Pancreas (tissue), 10 donors: Measurements from ENCODE around the gene MTCL3.

Experiments
- ATAC-seq, 4 donors: fragments of 200-7000 bp; cut with Tn5 transposase; one replicate each; pipeline versions ENCODE4 v1.8.0 to v1.9.1; 2020; ENCODE audit warnings: mild to moderate bottlenecking in 4 of 4, moderate library complexity in 4 of 4
- DNase-seq, 6 donors: peaks; one replicate each; pipeline ENCODE4 v3.0.0-alpha.2; 2020
- FAIRE-seq: peaks from 2 replicates; lab custom pipeline; 2012; peaks lifted over from hg19 to GRCh38; lab: Jason Lieb, UNC
- H3K27ac ChIP-seq, 4 donors: fragments of 200-600 bp; sonication (generic); 1 replicate in 3 of 4; 2 replicates in 1 of 4; pipeline versions ENCODE4 v1.5.0 to v1.8.0; 2020
- H3K27me3 ChIP-seq, 4 donors: fragments of 200-600 bp; one replicate each; pipeline ENCODE4 v1.8.0; 2021
- H3K36me3 ChIP-seq, 3 donors: fragments of 200-600 bp; sonication (generic) in 1 of 3; one replicate each; pipeline versions ENCODE4 v1.5.0 to v1.8.0; 2020 to 2021
- H3K4me1 ChIP-seq, 3 donors: fragments of 200-600 bp; one replicate each; pipeline ENCODE4 v1.8.0; 2021
- H3K4me3 ChIP-seq, 4 donors: fragments of 200-600 bp; sonication (generic) in 2 of 4; one replicate each; pipeline versions ENCODE4 v1.5.0 to v1.8.0; 2020 to 2021
- H3K9me3 ChIP-seq, 4 donors: fragments of 200-600 bp; one replicate each; pipeline ENCODE4 v1.8.0; 2021
- WGBS, 2 donors: extraction: QIAGEN DNeasy Blood & Tissue Kit; methylation state at CpG; one replicate each; pipeline ENCODE4 v1.1.7; 2013; 5-methylcytosine and 5-hydroxymethylcytosine counted together
- intact Hi-C, 3 donors: fragments of 100-400 bp; cut with DNase I; formaldehyde crosslinking; loops; one replicate each; pipeline versions ENCODE4 v1.11.1 to v1.14.2; 2022
- TF ChIP-seq, protein P1 (sequence below), 4 donors: fragments of 200-600 bp; sonication (generic) in 3 of 4; IDR thresholded peaks; one replicate each; pipeline versions ENCODE4 v1.5.0 to v1.8.0; 2021; ENCODE audit warnings: antibody characterized with exemption in 4 of 4
- donor health status: healthy with polysubstance abuse.
- donor health status: DM: no; HTN: no; CAD: no; lungs with moderate emphysema.
- donor health status: DM: no; HTN: no; CAD: no.
- donor health status: control.
- donor health status: control.
- donor health status: Bipolar disorder and iron deficiency.
- donor health status: DM: yes; HTN: yes; CAD: no.
- donor health status: DM: no; HTN: no; CAD: no.
- donor health status: DM: no; HTN: no; CAD: no.
- donor health status: DM: yes; HTN: yes; CAD: no.

MTCL3 gene

DNA sequence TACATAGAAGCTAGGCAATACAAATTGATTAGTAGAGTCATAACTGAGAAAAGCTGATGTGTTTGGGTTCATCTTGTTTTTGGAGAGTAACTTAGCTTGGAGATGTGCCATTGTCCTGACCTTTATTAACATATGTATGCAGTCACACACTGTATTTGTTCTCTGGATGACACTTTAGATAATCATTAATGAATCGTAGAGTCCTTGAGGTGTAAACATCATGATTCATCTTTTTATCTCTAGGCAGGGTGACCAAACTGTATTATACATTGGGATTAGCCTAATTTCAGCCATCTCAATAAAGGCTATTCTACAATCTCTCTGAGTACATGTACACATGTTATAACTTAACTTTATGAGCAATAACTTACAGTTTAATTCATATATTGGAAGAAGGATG, 3.6 kb upstream of the MTCL3 start:
- H3K4me3 ChIP-seq: no peak overlapping the region
- ATAC-seq: peak in 1 of 4 donors; percentile 24
- WGBS, 2 donors: 24 to 29% methylated on average over 1 of the region's 1 CpG
- no peaks in the 10 kb centered on the region for H3K36me3 ChIP-seq
- H3K4me1 ChIP-seq: no peaks in the 10 kb centered on the region
- H3K27ac ChIP-seq: no peak overlapping the region
- DNase-seq: no peak
- peaks cover 4 to 41% (median 18%) of the 10 kb centered on the region in 4 donors for H3K27me3 ChIP-seq
- TF ChIP-seq, protein P1, sequence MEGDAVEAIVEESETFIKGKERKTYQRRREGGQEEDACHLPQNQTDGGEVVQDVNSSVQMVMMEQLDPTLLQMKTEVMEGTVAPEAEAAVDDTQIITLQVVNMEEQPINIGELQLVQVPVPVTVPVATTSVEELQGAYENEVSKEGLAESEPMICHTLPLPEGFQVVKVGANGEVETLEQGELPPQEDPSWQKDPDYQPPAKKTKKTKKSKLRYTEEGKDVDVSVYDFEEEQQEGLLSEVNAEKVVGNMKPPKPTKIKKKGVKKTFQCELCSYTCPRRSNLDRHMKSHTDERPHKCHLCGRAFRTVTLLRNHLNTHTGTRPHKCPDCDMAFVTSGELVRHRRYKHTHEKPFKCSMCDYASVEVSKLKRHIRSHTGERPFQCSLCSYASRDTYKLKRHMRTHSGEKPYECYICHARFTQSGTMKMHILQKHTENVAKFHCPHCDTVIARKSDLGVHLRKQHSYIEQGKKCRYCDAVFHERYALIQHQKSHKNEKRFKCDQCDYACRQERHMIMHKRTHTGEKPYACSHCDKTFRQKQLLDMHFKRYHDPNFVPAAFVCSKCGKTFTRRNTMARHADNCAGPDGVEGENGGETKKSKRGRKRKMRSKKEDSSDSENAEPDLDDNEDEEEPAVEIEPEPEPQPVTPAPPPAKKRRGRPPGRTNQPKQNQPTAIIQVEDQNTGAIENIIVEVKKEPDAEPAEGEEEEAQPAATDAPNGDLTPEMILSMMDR (IDR thresholded peaks at IDR 0.05): no peak
- no peak for FAIRE-seq
- intact Hi-C loops: no loop called here
- no peaks in the 10 kb centered on the region for H3K9me3 ChIP-seq

DNA sequence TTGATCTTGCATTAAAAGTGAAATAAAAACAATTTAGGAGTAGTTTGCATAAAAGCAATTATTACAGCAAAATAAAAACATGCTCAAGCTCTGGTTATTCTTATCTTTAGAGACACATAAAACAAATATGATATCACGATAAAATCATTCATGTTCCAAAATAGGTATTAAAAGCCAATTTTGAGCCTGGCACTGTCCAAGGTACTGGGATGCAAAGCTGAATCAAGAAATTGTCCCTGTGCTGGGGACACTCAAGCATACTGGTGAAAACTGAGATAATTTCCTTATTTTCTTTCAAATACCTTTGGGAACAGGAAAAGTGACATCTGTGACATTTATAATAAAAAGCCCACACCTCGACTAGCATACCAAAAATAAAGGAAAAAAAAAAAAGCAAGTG, 931 bp upstream of the MTCL3 start:
- intact Hi-C loops: no loop called here
- ATAC-seq (no peak), FAIRE-seq (no peak), DNase-seq (no peak)
- TF ChIP-seq, protein P1 (IDR thresholded peaks at IDR 0.05): no peak
- Histone ChIP-seq H3K36me3 (no peaks in the 10 kb centered on the region), H3K4me1 (peaks cover 0 to 6% (median 3%) of the 10 kb centered on the region in 3 donors), H3K4me3 (no peak overlapping the region), H3K27ac (no peak overlapping the region), H3K9me3 (no peaks in the 10 kb centered on the region), H3K27me3 (peaks cover 4 to 48% (median 20%) of the 10 kb centered on the region in 4 donors)
- 5 to 6% methylated on average over 2 of the region's 2 CpGs for WGBS, 2 donors

DNA sequence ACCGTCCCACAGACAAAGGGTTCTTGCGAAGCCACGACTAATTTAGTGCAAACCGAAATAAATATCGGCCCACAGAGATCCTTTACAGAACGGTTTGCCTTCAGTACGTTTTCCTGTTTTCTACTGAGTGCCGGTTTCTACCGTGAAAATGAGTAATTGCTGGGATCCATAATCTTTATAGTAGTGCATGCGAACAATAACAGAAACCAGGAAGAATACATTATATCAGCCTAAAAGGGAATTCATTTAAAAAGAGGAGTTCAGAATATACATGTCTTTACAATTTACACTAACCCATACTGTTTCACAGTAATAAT, 292 bp upstream of the MTCL3 start:
- Histone ChIP-seq H3K27me3 (peaks cover 4 to 48% (median 20%) of the 10 kb centered on the region in 4 donors), H3K9me3 (no peaks in the 10 kb centered on the region), H3K36me3 (no peaks in the 10 kb centered on the region), H3K4me3 (no peak overlapping the region), H3K4me1 (peaks cover 0 to 8% (median 8%) of the 10 kb centered on the region in 3 donors), H3K27ac (no peak overlapping the region)
- ATAC-seq: no peak
- TF ChIP-seq, protein P1 (IDR thresholded peaks at IDR 0.05): no peak
- 9 to 13% methylated on average over 10 of the region's 10 CpGs for WGBS, 2 donors
- intact Hi-C loops: no loop called here
- FAIRE-seq: no peak
- no peak for DNase-seq

DNA sequence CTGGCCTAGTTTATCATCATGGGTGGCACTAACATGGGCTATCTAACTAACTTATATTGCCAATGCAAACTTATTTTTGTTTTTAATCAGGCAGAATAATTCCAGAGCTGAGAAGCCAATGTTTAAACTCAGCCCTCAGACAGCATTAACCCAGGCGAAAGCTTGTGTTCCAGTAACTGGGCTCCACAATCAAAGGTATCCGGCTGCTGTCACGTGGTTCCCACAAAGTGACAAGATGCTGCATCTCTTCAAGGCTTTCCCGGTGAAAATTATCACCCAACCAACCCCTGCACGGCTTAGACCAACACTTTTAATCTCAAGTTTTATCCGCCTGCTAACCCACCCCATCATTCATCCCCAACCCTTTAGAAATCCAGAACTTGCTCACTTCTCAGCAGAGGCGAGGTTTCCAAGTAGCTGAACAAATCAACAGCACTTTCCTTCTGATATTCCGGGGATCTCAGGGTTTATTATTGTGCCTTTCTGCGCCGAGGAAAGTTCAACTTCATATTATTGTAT, 885 bp downstream of the MTCL3 start:
- FAIRE-seq: no peak
- ATAC-seq: no peak
- TF ChIP-seq, protein P1 (IDR thresholded peaks at IDR 0.05): no peak
- H3K36me3 ChIP-seq: no peaks in the 10 kb centered on the region
- peaks cover 4 to 47% (median 20%) of the 10 kb centered on the region in 4 donors for H3K27me3 ChIP-seq
- H3K27ac ChIP-seq: no peak overlapping the region
- H3K4me3 ChIP-seq: no peak overlapping the region
- no peak for DNase-seq
- no peaks in the 10 kb centered on the region for H3K9me3 ChIP-seq
- H3K4me1 ChIP-seq: peaks cover 0 to 8% (median 8%) of the 10 kb centered on the region in 3 donors
- WGBS, 2 donors: 14% methylated on average over 10 of the region's 10 CpGs
- intact Hi-C loops: no loop called here

DNA sequence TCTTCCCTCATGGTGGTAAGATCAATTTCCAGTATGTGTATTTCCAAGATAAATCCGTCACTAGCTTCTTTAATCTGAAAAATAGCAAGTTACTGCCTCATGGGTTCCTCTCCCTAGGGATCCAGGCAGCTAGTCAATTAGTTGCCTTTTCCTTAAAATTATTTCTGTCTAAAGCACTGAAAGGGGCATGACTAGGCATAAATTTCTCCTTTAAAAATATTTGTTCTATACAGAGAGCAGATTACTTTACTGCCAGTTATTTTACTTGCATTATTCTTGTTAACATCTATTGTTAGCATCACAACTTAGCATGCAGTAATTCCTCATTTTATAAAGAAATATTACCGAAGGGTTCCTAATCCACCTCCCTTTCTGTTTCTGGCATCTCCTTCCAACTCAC, 1.4 kb downstream of the MTCL3 start:
- intact Hi-C loops: no loop called here
- 60 to 70% methylated on average over 2 of the region's 2 CpGs for WGBS, 2 donors
- DNase-seq (no peak), ATAC-seq (no peak), FAIRE-seq (no peak)
- Histone ChIP-seq H3K27me3 (peaks cover 4 to 42% (median 20%) of the 10 kb centered on the region in 4 donors), H3K9me3 (no peaks in the 10 kb centered on the region), H3K27ac (no peak overlapping the region), H3K4me3 (no peak overlapping the region), H3K36me3 (no peaks in the 10 kb centered on the region), H3K4me1 (peaks cover 0 to 8% (median 8%) of the 10 kb centered on the region in 3 donors)
- TF ChIP-seq, protein P1 (IDR thresholded peaks at IDR 0.05): no peak
